Stimulated activated CD8-positive, alpha-beta memory T cell treated with anti-CD3 and anti-CD28 coated beads, Interleukin-4, amount 100 ng/mL, for 4 hours (primary cell): ENCODE results near the gene ADSL.
"Not testable (repeated sequence)": the region's sequence is repeated elsewhere in the genome, so short reads cannot be mapped to it uniquely, and the experiment has no call there.

Experiments
- DNase-seq, 2 donors: peaks; one replicate each; pipeline ENCODE4 v3.0.0-alpha.2; 2020; ENCODE audit warnings: low read depth in 2 of 2, low spot score in 1 of 2

The ADSL gene

DNA sequence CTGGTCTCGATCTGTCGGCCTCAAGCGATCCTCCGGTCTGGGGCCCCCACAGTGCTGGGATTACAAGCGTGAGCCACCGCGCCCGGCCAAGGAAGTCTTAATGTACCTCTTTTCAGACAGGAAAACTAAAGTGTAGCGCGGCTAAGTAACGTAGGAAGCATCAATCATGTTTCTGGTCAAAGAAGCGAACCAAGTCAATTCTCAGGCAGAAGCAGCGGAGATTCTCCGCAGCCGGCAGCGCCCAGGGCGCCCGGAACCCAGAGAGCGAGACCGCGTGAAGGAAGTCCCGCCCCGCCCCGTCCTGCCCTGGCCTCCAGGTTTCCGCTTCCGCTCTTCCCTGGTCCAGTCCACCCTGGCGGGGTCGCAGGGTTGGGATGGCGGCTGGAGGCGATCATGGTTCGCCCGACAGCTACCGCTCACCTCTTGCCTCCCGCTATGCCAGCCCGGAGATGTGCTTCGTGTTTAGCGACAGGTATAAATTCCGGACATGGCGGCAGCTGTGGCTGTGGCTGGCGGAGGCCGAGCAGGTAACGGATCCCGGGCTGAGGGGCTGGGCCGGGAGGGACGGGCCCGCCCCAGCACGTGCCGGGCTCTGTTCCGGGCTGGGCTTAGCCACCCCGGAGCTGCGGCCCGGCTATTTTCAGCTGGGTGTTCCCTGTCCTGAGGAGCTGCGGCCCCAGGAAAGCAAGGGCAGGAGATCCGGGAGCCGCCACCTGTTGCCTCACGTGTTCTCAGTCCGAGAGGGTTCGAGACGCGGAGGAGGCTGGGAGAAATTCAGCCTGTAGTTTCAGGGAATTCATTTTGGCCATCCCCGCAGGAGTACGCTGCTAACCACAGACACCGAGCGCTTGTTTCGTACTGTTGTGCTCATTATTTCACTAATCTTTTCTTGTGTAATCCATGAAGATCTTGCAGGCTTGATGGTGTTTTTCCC lies at the start of gene ADSL:
Gene ADSL (plus strand): TSS at position 316 of the 934 bp plus-strand sequence. CDS start 59 bp downstream, at position 375.
- DNase-seq = peak; percentile 57 to 69

DNA sequence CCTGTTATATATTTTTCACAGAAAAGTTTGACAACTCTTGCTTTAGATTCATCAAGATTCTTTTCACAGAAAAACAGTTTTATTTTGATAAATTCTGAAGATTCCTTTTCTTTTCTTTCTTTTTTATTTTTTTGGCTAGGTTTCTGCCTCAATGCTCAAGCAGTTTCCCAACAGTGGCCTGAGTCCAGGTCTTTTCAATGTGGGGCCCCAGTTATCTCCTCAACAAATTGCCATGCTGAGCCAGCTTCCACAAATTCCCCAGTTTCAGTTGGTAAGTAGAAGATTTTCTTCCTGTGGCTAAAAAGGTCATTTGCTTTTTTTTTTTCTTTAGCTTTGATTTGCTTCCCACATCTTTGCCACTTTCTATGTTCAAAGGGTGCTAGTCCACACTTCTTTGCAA lies 46.0 kb upstream of the ADSL start:
- DNase-seq = no peak

DNA sequence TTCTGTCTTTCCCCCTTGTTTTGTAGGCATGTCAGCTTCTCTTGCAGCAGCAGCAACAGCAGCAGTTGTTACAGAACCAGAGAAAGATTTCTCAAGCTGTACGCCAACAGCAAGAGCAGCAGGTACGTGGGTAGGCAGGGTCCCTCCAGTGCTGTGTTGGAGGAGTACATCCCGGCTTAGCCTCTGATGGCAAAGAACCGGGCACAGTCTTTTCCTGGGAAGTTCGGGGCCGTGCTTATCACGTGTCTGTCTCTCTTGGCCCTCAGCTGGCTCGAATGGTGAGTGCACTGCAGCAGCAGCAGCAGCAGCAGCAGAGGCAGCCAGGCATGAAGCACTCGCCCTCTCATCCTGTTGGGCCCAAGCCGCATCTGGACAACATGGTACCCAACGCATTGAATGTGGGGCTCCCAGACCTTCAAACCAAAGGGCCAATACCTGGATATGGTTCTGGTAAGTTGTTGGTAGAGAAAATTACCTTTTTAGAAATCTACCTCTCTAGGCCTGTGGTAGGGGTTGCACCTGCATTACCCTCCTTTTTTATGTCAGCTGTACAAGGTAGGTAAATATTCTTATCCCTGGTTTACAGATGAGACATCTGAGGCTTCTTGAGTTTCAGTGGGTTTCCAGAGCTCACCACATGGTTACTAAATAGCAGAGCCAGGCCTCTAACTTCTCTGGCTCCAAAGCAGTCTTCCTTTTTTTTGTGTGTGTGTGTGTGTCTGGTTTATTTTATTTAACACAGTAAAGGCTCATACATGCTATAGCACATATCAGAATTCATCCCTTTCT lies 45.2 kb upstream of the ADSL start:
- DNase-seq = no peak

DNA sequence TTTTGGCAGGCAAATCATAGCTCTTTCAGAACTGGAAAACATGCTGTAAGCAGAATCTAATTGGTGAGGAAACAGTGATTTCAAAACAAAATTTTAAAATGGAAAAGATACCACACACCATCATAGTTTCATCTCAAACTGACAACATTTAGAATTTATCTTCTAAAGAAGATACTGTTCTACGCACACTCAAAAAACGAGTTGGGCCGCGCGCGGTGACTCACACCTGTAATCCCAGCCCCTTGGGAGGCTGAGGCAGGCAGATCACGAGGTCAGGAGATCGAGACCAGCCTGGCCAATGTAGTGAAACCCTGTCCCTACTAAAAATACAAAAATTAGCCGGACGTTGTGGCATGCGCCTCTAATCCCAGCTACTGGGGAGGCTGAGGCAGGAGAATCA lies 44.2 kb upstream of the ADSL start:
- DNase-seq = no peak

DNA sequence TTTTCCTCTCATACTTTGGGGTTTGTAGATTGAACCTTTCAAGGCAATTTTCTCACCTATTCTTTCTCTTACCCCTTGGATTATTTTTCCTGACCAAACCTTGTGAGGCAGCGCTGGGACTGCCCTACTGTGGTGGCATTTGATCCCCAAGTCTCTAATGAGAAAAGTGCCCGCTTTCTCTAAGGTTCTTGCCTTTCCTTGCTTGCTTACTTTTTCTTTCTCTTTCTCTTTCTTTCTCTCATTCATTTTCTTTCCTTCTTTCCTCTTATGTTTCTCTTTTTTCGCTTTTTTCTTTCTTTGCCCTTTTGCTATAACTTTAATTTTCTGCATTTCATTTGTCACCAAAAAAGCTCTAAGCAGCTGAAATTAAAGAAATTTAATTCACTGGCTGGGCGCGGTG lies 40.7 kb upstream of the ADSL start:
- DNase-seq = no peak

DNA sequence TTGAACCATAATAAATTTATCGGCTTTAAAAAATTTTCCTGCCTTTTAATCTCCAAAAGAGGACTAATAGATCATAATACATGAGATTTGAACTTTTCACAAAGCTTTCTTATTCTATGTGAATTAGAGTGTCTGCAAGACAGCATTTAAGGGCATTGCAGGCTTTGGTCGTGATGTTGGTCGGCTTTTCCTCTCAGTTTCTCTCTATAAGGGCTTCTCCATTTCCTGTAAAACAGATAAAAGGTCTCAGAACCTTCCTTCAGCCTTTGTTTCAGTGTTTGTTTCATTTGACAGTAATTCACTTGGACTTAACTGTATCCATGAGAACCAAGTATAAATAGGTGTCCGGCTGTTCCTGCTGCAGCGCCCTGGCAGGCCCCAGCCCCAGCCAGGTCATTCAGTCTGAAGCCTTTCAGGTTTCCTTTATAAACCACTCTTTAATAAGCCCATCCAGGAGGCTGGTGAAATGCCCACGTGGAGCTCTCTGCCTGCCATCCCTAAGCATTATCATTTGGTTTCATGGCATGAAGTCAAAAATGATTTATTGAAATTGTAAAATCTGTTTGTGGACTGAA lies 37.2 kb upstream of the ADSL start:
- no peak for DNase-seq

DNA sequence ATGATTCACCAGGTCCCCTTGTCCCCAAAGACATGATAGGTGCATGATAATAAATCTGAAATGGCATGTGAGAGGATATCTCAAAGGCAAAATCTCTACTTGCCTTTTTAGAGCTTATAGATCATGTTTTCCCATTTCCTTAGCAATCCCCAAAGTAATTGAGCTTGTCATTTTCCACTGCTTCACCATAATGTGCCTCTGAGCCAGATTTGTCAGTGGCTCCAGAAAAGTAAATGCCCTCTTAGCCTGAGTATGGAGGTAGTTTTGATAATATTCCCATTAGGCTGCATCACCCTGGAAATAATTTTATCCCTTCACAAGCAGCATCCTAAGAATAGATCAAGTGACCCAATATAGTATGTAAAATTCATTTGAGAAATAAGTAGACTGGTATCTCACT lies 36.7 kb upstream of the ADSL start:
- DNase-seq = no peak

DNA sequence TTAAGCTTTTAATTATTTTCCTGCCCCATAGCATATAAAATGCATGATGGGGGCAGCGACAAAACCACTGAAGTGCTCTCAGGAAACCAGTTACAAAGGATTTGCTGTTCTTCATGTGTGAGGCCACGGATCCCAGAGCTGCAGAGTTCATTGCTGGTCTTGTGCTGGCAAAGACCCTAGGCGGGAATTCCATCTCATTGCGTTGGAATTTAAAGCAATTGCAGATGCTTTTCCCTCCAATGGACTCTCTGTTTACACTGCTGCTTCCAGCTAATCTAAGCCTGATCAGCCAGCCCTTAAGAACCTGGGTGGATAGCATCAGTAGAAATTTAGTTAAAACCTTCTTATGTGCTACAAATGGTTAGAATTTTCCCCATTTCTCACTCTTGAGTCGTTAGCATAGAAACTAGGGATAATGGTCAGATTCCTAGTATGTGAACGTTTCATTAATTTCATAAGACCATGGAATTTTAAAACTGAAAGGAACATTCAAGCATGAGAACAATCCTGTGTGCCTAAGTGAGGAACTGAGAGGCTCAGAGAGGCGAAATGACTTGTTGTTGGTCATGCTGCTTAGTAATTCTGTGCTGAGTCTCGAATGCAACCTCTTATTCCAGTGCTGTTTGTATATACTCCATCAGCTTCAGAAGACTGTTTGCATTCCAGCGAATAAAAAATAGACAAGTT lies 36.1 kb upstream of the ADSL start:
- DNase-seq = no peak

DNA sequence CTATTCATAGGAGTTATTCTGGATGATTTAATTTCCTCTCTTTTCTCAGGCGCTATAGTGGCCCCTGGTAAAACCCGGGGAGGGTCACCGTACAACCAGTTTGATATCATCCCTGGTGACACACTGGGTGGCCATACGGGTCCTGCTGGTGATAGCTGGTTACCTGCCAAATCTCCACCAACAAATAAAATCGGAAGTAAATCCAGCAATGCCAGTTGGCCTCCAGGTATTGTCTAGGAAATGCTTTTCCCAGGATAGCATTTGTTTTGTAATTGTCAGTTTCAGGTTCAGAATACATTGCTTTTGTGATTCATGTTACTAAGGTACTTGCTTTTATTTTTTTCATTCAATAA lies 35.6 kb upstream of the ADSL start:
- no peak for DNase-seq

DNA sequence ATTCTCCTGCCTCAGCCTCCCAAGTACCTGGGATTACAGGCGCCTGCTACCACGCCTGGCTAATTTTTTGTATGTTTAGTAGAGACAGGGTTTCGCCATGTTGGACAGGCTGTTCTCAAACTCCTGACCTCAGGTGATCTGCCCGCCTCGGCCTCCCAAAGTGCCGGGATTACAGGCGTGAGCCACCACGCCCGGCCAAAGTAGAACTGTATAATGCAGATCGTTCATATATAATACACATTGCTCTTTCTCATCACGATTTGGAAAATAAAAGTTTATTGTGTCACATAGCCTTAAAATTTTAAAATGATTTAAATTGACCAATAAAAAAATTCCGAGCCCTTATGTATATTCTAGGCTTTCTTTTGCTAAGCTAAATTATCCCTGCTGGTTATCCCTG lies 34.7 kb upstream of the ADSL start:
- not testable (repeated sequence) for DNase-seq

DNA sequence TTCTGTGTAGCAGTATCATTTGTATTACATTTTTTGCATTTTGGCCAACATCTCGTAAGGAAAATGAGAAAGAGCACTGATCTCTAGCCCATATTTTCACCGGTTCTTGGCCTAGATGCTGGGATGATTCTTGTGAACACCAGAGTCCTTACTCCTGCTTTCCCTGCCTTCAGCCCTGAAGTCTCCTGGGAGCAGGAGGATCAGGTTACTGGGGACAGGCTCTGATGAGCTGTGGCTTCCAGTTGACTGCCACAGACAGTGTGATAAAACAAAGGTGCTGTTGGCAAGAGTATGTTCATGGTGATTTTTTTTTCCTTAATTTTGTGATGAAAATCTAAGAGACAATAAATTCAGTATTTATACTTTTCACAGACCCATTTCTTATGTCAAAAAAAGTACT lies 34.2 kb upstream of the ADSL start:
- no peak for DNase-seq

DNA sequence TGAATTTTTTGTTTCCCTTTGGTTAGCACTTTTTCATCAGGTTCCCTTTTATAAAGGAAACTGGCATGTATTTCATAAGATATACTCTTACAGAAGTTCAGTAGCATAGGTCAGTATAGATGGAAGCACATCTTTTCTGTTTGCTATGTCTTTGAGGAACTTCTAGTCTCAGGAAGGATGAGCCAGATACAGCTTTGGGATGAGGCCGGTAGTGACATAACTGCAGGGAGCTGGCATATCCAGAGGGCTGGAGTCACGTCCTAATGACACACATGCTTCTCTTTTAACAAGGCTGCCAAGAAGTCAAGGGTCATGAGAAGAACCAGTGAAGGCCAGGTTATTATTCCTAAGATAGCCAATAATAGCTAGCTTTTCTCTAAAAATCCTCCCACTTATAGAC lies 33.3 kb upstream of the ADSL start:
- no peak for DNase-seq

DNA sequence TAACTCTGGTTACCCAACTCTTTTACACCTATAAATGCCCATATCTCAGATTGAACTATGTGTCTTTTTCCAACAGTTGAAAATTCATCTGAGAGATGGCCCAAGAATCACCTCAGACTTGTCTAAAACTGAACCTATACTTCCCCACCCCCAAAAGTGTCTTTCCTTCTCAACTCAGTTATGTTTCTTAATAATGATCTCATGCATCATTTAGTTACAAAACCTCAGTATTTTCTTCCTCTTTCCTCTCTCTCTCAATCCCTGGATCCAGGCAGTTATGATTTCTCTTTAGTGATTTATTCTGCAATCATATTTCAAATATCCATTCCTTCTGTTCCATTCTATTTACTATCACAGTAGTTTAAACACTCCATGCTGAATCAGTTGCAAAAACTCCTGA lies 32.3 kb upstream of the ADSL start:
- DNase-seq = no peak

DNA sequence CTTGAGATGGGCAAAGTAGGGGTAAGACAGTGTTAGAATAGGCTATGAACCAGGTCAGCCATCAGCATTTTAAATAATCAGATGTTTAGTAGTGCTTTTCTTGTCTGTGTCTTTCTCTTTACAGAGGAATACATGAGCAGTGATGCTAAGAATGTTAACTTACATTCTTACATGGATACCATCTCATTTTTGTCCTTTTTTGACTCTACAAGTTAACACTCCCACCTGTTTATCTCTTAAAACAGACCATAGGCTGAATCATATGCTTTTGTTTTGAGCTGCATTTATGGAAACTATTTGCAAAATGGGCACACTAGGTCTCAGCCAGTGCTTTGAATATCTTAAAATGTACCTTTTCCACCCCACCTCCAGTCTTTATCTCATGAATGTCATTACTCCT lies 25.6 kb upstream of the ADSL start:
- DNase-seq = no peak

DNA sequence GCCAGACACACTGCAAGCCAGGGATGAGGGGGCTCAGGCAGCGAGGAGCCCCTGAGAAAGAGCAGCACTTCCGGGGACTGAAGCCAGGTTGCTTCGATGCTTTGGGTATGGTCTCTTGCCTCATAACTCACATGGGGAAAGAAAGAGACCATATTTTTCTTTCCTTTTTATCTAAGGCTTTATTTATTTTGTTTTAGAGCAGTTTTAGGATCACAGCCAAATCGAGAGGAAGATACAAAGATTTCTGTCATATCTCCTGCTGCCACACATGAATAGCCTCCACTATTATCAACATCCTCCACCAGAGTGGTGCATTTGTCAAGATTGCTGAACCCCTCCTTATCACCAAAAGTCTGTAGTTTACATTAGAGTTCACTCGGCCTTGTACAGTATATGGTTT lies 24.3 kb upstream of the ADSL start:
- no peak for DNase-seq

DNA sequence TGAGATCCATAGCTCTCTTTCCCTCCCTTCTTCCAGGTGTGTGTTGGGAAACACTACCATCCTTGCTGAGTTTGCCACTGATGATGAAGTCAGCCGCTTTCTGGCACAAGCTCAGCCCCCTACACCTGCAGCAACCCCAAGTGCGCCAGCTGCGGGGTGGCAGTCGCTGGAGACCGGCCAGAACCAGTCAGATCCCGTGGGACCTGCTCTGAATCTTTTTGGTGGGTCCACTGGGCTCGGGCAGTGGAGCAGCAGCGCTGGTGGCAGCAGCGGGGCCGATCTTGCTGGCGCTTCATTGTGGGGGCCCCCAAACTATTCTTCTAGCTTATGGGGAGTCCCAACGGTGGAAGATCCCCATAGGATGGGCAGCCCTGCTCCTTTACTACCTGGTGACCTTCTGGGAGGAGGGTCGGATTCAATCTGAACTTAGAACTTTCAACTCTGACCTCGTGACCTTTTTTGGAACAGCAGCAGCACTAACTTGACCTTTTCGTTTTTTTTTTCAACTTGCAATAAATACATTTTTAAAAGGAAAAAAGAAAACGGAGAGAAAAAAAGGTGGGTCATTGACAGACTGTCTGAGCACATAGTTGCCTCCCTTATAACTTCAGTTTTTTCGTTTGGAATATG lies 23.4 kb upstream of the ADSL start:
- DNase-seq = no peak

DNA sequence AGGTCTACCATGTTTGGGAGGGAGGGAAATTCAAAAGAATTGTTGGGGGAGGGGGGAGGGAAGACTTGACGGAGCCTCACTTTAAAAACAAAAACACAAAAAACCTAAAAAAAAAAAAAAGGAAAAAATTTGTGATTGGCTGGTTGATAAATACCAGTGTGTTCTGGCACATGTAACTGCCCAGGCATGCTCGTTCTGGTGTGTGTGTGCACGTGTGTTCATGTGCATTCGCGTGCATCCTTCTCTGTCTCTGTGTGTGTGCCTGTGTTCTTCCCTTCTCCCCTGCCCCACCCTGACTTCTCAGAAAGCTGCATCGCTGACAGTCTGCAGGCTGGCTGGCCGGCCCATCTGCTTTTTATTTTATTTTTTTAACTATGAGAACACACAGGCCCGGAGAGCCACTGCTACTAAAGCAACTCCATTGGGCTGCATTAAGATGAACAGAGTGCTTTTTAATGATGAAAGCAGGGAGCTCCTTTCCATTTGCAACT lies 22.6 kb upstream of the ADSL start:
- no peak for DNase-seq

DNA sequence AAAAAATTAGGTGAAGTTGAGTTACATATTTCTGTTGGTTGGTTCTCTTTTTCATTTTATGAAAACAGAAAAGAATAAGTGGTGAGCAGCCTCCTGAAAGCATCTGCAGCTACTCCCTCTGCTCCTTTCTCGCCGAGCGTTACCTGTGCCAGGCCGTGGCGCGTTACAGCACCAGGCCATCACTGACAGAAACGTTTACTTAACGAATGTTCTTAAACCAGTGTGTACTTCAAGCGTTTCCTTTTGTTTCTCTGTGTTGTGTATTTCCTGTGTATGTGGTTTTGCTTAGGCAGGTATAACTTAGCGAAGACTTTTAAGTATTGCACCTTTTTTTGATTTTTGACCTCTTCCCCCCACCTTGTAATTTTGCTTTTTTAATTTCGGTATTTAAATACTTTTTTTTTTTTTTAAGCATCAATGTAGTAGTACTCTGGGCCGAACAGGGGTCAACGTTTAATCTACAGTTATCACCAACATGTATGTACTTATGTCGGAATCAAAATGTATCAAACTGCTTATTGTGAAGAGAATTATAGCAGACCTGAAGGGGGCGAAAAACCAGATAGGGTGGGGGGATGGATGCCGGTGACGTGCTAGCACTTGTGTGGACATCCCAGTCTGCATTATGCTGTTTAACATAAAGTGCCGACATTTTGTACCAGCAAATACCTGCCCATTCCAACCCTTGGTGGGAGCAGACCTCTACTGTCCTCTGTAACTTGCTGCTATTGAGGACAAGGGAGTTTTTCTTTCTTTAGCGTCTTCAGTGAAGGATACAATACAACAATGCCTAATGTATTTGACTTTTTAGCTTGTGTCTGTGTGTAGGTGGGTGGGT lies 21.6 kb upstream of the ADSL start:
- no peak for DNase-seq

DNA sequence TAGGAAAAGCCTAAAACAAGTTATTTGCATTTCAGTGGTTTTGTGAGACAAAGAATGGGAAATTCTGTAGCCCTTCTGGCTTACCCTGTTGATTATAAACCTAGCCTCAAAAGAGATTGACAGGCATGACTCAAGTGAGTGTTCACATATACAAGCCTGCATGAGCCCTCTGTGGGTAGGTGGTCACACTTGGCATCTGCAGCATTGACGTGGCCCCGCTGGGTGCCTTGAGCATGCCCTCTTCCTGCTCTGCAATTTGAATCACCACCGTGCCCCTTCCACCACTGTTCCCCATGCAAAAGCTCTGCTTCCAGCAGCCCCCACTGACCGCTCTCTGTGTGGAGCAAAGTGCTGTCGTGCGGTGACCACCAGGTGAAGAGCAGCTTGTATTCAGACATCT lies 21.0 kb upstream of the ADSL start:
- peak; percentile 37 to 61 for DNase-seq
